Heart left ventricle (tissue), 13 donors: ENCODE measurements around the gene PRPS1L1.

Source experiments
- POLR2A ChIP-seq, 2 donors: fragments of 450-650 bp; IDR thresholded peaks; one replicate each; pipeline ENCODE4 v1.6.1; 2017; ENCODE audit warnings: antibody characterized with exemption in 2 of 2, mild to moderate bottlenecking in 2 of 2, moderate library complexity in 2 of 2
- TF ChIP-seq, protein P1 (sequence below), 12 donors: fragments of 200-600 bp; sonication (generic) in 4 of 12; IDR thresholded peaks; one replicate each; pipeline versions ENCODE4 v1.5.0 to v1.8.0; 2018 to 2022; ENCODE audit warnings: antibody characterized with exemption in 12 of 12, mild to moderate bottlenecking in 5 of 12
- donor health status: ischemic (EF 13 %, LVEDD 7.1; RV severe dilation, severe dysfunction).
- donor health status: DM: no; HTN: yes; CAD: no.
- donor health status: DM: no; HTN: no; CAD: no.
- donor health status: ischemic (EF 25% LVEDD 6.9; RV normal size, moderate dysfunction).
- donor health status: ischemic (EF 25% LVEDD 5.7; RV mildly dilated, moderate dysfunction).
- donor health status: ischemic (EF 35%, LVEDD 5.7; RV mildly dilated, moderate dysfunction).
- donor health status: nonischemic (EF 11% LVEDD 7.7; RV severe dilation, severe dysfunction).
- donor health status: DM: yes; HTN: yes; CAD: no.
- donor health status: PGD.
- donor health status: ischemic (EF 29% LVEDD 5.4; RV normal size, mild dysfunction).
- donor health status: nonischemic (EF 23%, LVEDD 6.1; RV moderate dilation, normal function).

DNA sequence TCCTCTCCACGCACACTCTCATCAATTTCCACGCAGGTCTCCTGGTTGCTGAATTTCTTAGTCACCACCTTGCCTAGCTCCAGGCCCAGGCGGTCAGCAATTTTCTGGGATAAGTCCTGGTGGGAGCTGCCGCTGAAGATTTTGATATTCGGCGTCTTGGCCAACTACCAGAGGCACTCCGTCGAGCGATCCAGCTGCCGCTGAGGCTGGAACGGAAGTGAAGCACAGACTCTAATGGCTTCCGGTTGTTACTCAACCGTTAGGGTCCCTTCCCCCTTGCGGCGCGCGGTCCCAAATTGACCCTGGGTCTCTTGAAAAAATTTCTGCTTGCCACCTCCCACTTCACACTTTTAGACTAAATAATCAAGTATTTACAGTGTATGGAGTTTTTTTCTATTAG lies at the start of gene PRPS1L1:
- TF ChIP-seq, protein P1, sequence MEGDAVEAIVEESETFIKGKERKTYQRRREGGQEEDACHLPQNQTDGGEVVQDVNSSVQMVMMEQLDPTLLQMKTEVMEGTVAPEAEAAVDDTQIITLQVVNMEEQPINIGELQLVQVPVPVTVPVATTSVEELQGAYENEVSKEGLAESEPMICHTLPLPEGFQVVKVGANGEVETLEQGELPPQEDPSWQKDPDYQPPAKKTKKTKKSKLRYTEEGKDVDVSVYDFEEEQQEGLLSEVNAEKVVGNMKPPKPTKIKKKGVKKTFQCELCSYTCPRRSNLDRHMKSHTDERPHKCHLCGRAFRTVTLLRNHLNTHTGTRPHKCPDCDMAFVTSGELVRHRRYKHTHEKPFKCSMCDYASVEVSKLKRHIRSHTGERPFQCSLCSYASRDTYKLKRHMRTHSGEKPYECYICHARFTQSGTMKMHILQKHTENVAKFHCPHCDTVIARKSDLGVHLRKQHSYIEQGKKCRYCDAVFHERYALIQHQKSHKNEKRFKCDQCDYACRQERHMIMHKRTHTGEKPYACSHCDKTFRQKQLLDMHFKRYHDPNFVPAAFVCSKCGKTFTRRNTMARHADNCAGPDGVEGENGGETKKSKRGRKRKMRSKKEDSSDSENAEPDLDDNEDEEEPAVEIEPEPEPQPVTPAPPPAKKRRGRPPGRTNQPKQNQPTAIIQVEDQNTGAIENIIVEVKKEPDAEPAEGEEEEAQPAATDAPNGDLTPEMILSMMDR (IDR thresholded peaks at IDR 0.05) = no peak
- no peak for TF ChIP-seq POLR2A (IDR thresholded peaks at IDR 0.05)
